Myocyte (in vitro differentiated cells): ENCODE data around the gene LBH. TPM values are rescaled to one million over a fixed set of nuclear protein-coding genes. Genes with fewer than 3 reads are reported as not detected.

Experiments used
- DNase-seq: peaks from one replicate; pipeline ENCODE4 v3.0.0-alpha.2; 2012; ENCODE audit warnings: low read depth
- total RNA-seq: library from RNA; depleted of rRNA; stranded (reverse); fragments of >200 nt; gene quantifications from 2 replicates; pipeline ENCODE4 v1.2.3, GENCODE V29; 2014

The LBH gene
- total RNA-seq, 1 donor from 2014 or later = 130 TPM

DNA sequence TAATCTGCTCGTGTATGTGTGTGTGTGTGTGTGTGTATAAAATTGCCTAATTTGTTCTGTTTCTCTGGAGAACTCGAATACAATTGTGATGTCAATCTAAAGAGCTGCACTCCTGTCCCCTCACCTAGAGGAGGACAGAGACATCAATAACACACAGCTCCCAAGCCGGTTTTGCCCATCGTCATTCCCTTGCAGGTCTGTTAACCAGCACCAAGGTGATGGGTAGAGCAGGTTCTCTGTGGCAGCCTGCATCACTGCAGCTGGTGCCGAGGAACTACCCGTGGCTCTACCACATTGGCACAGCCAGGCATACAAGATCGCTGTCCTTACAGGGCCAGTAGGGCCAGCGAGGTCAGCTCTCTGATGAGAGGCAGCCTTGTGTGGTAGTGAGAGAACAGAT lies 41.0 kb downstream of the LBH start:
- DNase-seq = no peak

GRCh38 chr2:30272761-30273573 lies 41.6 kb downstream of the LBH start:
- peak; percentile 63 for DNase-seq

- DNase-seq = no peak
Observed at GRCh38 chr2:30273574-30273929, 42.2 kb downstream of the LBH start.

GRCh38 chr2:30275256-30275655 lies 43.9 kb downstream of the LBH start:
- no peak for DNase-seq

DNA sequence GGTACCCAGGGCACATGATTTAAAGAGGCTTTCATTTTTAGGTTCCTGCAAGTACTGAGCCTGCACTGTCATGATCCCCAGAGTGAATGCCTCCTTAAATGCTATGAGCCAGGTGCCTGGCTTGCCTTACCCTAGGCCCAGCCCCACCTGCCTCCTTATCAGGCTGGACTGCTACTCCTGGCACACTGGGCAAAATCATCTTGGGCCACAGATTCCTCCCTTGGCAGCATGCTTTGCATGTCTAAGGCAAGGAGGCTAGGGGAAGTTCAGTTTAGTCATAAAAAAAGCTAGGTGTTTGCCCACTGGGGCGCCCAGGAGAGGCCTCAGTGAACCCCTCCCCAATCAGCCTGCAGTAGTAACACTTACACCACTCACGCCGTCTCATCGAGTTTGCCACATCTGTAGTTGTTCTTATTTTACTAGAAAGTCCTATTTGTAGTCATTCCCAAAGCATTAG lies 45.1 kb downstream of the LBH start:
- no peak for DNase-seq

GRCh38 chr2:30277582-30277981 lies 46.2 kb downstream of the LBH start:
- DNase-seq = peak; percentile 36

GRCh38 chr2:30278419-30278818 lies 47.1 kb downstream of the LBH start:
- DNase-seq = no peak

DNA sequence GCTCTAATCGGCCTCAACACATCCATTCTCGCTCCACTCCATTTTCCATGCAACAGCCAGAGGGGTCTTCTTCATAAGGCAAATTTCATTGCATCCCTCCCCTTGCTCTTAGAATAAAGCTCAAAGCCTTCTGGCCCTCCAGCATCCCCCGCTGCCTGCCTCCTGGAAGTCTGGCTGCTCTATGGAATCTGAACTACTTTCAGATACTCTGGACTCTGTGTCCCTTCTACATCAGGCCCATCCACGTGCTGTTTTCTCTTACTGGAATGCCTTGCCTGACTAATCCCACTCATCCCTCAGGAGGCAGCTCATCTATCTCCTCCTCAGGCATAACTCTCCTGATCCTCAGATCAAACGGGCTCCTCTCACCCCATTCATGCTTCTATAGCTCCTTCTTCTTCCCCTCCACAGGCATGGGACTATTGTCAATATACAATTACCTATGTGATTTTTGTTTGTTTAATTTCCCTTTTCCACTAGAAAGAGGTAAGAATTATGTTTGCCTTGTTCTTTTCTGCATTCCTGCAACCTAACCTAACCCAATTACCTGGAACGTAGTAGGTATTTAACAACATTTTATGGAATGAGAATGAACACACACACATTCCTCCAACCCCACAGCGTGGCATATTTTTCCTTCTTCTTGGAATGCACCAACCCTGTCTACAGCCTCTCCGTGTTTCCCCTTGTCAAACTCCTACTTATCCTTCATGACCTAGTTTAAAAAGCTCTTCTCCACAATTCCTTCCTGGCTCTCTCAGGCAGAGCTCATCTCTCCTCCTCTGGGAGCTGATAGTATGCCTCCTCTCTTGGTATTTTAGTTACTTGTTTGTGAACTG lies 49.5 kb downstream of the LBH start:
- DNase-seq = no peak

DNA sequence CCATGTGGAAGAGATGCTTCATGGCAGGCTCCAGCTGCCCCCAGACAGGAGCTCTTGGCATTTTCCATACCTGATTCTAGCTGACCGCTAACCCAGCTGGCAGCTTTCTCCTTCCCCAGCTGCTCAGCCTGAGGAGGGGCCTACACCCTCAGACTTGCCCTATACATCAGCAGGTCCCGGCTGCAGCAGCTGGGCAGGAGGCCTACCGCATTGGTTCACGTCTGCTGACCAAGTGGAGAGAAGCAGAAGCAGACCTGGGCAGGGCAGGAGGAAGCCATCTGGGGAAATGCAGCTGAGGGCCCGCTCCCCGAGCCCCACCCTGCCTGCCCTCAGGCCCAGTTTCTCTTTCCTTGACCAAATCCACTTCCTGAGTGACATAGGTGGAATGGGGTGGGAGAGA lies 50.7 kb downstream of the LBH start:
- no peak for DNase-seq

DNA sequence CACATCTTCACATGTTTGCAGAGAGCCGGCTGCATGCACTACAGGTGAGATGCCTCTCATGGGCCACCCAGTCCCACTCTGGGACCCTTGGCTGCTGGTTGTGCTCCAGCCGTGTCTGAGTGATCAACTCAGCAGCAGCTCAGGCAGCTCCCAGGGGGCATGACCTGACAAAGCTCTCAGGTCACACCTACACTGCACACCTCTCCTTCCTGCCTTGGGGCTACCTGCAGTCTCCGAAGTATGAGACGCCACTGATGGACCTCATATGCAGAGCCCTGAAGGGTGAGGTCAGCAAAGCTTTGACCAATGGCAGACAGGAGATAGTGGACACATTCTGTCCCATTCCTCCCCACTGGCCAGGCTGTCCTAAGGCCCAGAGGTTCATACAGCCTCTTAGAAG lies 51.4 kb downstream of the LBH start:
- no peak for DNase-seq

- DNase-seq = no peak
Observed at GRCh38 chr2:30283931-30284565, 52.7 kb downstream of the LBH start.

DNA sequence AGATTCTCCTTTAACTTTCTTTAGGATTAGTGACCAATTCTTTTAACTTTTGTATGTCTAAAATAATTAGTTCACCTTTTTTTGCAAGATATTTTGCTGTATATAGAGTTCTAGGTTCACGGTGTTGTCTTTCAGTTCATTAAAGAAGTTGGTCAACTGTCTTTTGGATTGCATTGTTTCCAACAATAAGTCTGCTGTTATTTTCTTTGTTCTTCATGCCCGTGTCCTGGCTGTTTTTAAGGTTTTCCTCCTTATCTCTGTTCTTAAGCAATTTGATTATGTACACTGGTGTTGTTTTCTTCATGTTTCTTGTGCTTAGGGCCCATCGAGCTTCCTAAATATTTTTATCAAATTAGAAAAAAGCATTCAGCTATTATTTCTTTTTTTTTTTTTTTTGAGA lies 54.4 kb downstream of the LBH start:
- no peak for DNase-seq

- DNase-seq = no peak
Observed at GRCh38 chr2:30287190-30287840, 56.0 kb downstream of the LBH start.

- no peak for DNase-seq
Observed at GRCh38 chr2:30287857-30288513, 56.7 kb downstream of the LBH start.

GRCh38 chr2:30288561-30288960 lies 57.2 kb downstream of the LBH start:
- no peak for DNase-seq

GRCh38 chr2:30293303-30293921 lies 62.1 kb downstream of the LBH start:
- peak; percentile 98 for DNase-seq

GRCh38 chr2:30294133-30294532 lies 62.8 kb downstream of the LBH start:
- no peak for DNase-seq

DNA sequence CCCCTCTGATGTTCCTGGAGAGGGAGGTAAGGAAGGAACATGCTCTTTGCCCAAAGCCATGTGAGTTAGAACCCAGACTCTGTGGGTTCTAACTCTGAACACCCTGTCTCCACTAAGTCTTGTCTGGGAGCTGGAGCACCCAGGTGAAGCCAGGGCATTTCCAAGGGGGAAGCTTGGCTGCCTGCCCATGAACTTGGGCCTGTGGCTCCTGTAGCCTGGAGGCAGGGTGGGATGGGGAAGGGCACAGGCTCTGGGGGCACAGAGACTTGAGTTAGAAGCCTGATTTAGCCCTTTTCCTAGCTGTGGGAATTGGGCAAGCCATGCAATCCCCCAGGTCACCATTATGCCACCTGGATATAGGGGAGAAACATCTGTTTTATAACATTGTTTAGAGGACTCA lies 65.2 kb downstream of the LBH start:
- DNase-seq = no peak

DNA sequence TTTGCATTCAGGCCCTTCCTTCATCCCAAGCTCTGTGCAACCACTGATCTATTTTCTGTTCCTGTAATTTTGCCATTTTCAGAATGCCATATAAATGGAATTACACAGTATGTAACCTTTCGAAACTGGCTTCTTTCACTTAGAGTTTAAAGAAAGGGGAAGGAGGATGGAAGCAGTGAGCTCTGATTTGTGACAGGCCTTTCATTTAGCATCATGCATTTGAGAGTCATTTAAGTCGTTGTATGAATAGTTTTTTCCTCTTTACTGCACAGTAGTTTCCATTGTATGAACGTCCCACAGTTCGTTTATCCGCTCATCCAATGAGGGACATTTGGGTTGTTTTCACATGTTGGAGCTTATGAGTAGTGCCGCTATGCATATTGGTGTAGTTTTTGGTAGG lies 67.0 kb downstream of the LBH start:
- DNase-seq = no peak

DNA sequence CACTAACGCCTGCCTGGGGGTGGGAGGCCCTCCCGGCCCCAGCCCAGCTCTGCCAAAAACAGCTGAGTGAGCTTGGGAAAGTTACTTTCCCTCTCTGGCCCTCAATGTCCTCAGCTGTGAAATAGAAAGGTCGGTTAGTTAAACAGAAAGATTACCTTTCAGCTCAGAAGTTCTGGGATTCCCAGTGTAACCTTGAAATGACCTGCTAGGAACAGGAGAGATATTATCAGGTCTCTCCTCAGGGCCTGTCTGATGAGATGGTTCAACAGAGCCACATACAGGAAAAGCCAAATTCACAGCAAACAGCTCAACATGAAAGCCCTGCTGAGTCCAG lies 68.8 kb downstream of the LBH start:
- no peak for DNase-seq
